MCF 10A (cell line): Measurements from ENCODE around the gene ZNF804A. TPM values are rescaled to one million over a fixed set of nuclear protein-coding genes. Genes with fewer than 3 reads are reported as not detected.

Source experiments
- BruUV-seq: library from RNA; stranded (reverse); fragments of 400-500 nt; replicated peaks from 2 replicates; lab custom pipeline; 2021; lab: Mats Ljungman, UMichigan
- CTCF ChIA-PET: fragments of 300-600 bp; sonication (Branson Sonifier 250); formaldehyde crosslinking; extraction: SDS; loops from one replicate; lab custom pipeline; 2021; ENCODE audit warnings: antibody characterized with exemption, inconsistent platforms; lab: Yijun Ruan, JAX
- POLR2A ChIA-PET: fragments of 300-600, 350-650 bp; sonication (Branson Sonifier 250); formaldehyde crosslinking; extraction: SDS; loops from one replicate; lab custom pipeline; 2020; ENCODE audit warnings: antibody characterized with exemption, inconsistent platforms; lab: Yijun Ruan, JAX
- DNase-seq: peaks from one replicate; pipeline ENCODE4 v3.0.0-alpha.2; 2018; ENCODE audit not compliant: unreplicated experiment
- H3K27ac Mint-ChIP-seq: one replicate; pipeline ENCODE4 v1.8.0; 2022; ENCODE audit warnings: mild to moderate bottlenecking, low read depth, mixed read lengths; ENCODE audit not compliant: unreplicated experiment
- H3K27me3 Mint-ChIP-seq: one replicate; pipeline ENCODE4 v1.8.0; 2022; ENCODE audit warnings: mixed read lengths; ENCODE audit not compliant: insufficient read depth, unreplicated experiment
- H3K36me3 Mint-ChIP-seq: one replicate; pipeline ENCODE4 v1.8.0; 2022; ENCODE audit warnings: mild to moderate bottlenecking, moderate library complexity, mixed read lengths; ENCODE audit not compliant: insufficient read depth, unreplicated experiment
- H3K4me1 Mint-ChIP-seq: one replicate; pipeline ENCODE4 v1.8.0; 2022; ENCODE audit warnings: mixed read lengths; ENCODE audit not compliant: insufficient read depth, unreplicated experiment
- H3K4me3 Mint-ChIP-seq: one replicate; pipeline ENCODE4 v1.8.0; 2022; ENCODE audit warnings: mild to moderate bottlenecking, moderate library complexity, mixed read lengths; ENCODE audit not compliant: unreplicated experiment
- H3K9me3 Mint-ChIP-seq: one replicate; pipeline ENCODE4 v1.8.0; 2022; ENCODE audit warnings: mixed read lengths; ENCODE audit not compliant: unreplicated experiment
- intact Hi-C: fragments of 100-400 bp; cut with micrococcal nuclease; formaldehyde crosslinking; loops from 2 replicates; pipeline ENCODE4 v1.14.1; 2022
- total RNA-seq: library from RNA; stranded (reverse); gene quantifications from 2 replicates; pipeline ENCODE4 v1.2.3, GENCODE V29; 2022
- TF ChIP-seq, protein P1 (sequence below): fragments of 200-600 bp; IDR thresholded peaks from one replicate; pipeline ENCODE4 v1.8.0; 2022; ENCODE audit warnings: antibody characterized with exemption, mild to moderate bottlenecking; ENCODE audit not compliant: unreplicated experiment

ZNF804A gene
- total RNA-seq, 1 experiment from 2014 or later = not detected

DNA sequence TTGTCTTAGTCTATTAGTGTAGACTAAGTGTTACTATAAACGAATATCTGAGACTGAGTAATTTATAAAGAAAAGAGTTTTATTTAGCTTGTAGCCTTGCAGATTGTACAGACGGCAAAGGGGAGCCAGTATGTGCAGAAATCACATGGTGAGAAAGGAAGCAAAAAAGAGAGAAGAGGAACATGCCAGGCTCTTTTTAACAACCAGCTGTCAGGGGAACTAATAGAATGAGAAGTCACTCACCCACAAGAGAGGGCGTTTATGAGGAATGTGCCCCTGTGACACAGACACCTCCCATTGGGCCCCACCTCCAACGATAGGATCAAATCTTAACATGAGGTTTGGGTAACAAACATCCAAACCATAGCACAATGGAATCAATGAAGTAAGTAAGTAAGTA, 20.6 kb upstream of the ZNF804A start:
- no peaks in the 10 kb centered on the region for H3K36me3 Mint-ChIP-seq
- no peaks in the 10 kb centered on the region for H3K9me3 Mint-ChIP-seq
- POLR2A ChIA-PET = no interaction called here
- BruUV-seq = no TSS peak
- intact Hi-C loops = no loop called here
- CTCF ChIA-PET = no interaction called here
- DNase-seq = no peak
- H3K27me3 Mint-ChIP-seq = no peaks in the 10 kb centered on the region
- no peaks in the 10 kb centered on the region for H3K4me1 Mint-ChIP-seq
- TF ChIP-seq, protein P1, sequence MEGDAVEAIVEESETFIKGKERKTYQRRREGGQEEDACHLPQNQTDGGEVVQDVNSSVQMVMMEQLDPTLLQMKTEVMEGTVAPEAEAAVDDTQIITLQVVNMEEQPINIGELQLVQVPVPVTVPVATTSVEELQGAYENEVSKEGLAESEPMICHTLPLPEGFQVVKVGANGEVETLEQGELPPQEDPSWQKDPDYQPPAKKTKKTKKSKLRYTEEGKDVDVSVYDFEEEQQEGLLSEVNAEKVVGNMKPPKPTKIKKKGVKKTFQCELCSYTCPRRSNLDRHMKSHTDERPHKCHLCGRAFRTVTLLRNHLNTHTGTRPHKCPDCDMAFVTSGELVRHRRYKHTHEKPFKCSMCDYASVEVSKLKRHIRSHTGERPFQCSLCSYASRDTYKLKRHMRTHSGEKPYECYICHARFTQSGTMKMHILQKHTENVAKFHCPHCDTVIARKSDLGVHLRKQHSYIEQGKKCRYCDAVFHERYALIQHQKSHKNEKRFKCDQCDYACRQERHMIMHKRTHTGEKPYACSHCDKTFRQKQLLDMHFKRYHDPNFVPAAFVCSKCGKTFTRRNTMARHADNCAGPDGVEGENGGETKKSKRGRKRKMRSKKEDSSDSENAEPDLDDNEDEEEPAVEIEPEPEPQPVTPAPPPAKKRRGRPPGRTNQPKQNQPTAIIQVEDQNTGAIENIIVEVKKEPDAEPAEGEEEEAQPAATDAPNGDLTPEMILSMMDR = no peak
- no peak overlapping the region for H3K27ac Mint-ChIP-seq
- no peak overlapping the region for H3K4me3 Mint-ChIP-seq

DNA sequence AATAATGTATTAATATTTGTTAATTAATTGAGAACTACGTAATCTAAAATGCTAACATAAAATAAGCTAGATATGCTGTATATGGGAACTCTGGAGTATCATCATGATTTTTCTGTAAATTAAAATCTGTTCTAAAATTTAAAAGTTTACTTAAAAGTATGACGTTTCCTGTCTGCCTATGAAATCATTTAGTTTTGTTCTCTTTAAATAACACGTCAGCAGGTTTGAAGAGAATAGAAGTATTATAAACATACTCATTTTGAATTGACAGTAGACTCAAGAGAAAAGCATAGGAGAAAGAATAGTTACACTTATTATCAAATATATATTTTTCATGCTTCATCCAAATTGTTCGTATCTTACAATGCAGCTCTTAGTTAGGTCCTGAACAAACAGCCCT, 19.1 kb upstream of the ZNF804A start:
- CTCF ChIA-PET = interaction anchor here (0.6 kb wide), 1 partner anchor 718 kb away, joined by 3 read pairs; no protein-coding TSS in a partner anchor

DNA sequence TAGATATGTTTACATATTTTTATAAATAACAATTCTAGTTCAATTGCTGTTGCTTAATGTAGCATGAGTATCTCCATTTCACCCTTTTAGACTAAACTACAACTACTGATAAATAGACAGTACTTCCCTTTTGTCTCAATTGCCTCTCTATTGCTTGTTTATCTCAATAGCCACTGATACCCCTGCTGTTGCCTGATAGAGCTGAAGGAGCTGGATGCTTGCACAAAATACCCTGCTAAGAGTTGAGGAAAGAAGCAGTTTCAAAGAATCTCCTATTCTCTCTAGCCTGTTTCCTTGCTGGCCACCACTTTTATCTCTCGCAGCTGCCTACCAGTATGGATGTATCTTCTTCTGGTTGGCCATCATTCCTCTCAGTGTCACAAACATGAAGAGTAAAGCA, 16.9 kb upstream of the ZNF804A start:
- Mint-ChIP-seq H3K36me3 (no peaks in the 10 kb centered on the region), H3K4me1 (no peaks in the 10 kb centered on the region), H3K27me3 (no peaks in the 10 kb centered on the region), H3K27ac (no peak overlapping the region), H3K4me3 (no peak overlapping the region), H3K9me3 (no peaks in the 10 kb centered on the region)
- DNase-seq = no peak
- CTCF ChIA-PET = no interaction called here
- POLR2A ChIA-PET = no interaction called here
- BruUV-seq = no TSS peak
- TF ChIP-seq, protein P1 = no peak
- intact Hi-C loops = no loop called here

More for the DNA sequence above, 19.1 kb upstream of the ZNF804A start:
- Mint-ChIP-seq H3K27me3 (no peaks in the 10 kb centered on the region), H3K27ac (no peak overlapping the region), H3K36me3 (no peaks in the 10 kb centered on the region), H3K9me3 (no peaks in the 10 kb centered on the region), H3K4me3 (no peak overlapping the region), H3K4me1 (no peaks in the 10 kb centered on the region)
- intact Hi-C loops = no loop called here
- TF ChIP-seq, protein P1 = no peak
- no TSS peak for BruUV-seq
- no peak for DNase-seq
- POLR2A ChIA-PET = no interaction called here

DNA sequence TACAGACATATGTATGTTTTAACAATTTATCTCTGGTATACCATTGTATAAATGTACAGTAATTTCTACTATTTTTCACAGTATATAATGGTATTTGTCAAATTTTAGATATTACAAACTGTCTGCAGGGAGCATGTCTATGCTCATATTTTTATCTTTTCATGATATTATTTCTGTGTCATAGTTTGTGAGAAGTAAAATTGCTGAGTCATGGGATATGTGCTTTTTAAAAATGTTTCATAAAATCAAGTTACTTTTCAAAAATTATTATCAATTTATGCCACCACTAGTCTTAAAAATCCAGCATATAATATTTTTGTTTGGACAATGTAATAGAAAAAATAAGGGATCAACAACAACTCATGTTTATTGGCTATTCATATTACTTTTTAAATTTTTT, 9.1 kb upstream of the ZNF804A start:
- intact Hi-C loops = no loop called here
- Mint-ChIP-seq H3K27me3 (no peaks in the 10 kb centered on the region), H3K27ac (no peak overlapping the region), H3K36me3 (no peaks in the 10 kb centered on the region), H3K4me3 (no peak overlapping the region), H3K9me3 (no peaks in the 10 kb centered on the region), H3K4me1 (no peaks in the 10 kb centered on the region)
- no peak for DNase-seq
- CTCF ChIA-PET = no interaction called here
- POLR2A ChIA-PET = no interaction called here
- TF ChIP-seq, protein P1 = no peak
- BruUV-seq = no TSS peak
